NCI-H1092 (cell line): Measurements from ENCODE around the gene TMEM209.
"Not testable (repeated sequence)": the region's sequence is repeated elsewhere in the genome, so short reads cannot be mapped to it uniquely, and the experiment has no call there.

ENCODE experiments used
- DNase-seq: peaks from one replicate; lab custom pipeline; 2025; lab: John Stamatoyannopoulos, UW

TMEM209 gene

DNA sequence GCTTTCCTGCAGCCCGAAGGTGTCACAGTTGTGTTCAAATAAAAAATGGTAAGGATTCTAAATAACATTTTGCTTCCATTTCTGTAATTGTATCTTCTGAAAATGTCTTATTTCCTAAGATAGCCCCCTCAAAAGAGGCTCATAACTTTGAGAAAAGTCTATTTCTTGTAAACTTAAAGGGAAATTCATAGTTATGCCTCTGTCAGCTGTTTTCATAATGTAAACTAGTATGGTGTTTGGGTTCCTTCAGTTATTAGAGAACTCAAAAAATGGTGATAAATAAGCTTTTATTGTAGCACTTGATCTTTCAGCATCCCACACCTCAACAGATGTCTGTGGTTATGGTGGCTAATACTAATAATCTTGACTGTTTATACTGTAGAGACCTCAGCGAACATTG, 77.8 kb downstream of the TMEM209 start:
- no peak for DNase-seq

- not testable (repeated sequence) for DNase-seq
Measured at GRCh38 chr7:130126840-130127239, 78.4 kb downstream of the TMEM209 start.

- no peak for DNase-seq
Measured at GRCh38 chr7:130124711-130125110, 80.5 kb downstream of the TMEM209 start.

DNA sequence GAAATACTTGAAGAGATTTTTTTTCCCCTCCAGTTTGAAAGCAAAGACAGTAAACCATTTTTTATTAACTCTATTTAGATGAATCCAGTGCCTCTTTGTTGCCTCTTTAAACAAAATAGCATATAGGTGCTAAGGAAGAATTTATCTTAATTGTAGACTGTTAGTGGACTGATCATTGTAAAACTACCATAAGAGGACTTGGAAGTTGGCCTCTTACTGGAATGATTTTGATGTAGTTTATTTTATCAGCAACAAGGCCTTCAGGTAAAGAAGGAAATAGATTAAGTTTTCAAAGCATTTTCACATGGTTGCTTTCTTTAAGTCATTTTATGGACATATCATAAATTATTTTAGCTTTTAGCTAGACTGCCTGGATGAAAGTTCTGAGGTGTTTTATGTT, 81.7 kb downstream of the TMEM209 start:
- no peak for DNase-seq

DNA sequence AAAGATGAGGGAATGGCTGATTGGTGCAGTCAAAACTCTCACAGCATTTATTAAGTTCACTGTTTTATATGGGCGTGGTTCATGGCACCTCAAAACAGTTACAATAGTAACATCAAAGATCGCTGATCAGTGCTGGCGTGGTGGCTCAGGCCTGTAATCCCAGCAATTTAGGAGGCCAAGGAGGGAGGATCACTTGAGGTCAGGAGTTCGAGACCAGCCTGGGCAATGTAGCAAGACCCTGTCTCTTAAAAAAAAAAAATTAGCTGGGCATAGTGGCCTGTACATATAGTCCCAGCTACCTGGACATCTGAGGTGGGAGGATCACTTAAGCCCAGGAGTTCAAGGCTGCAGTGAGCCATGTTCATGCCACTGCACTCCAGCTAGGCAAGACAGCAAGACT, 86.4 kb downstream of the TMEM209 start:
- no peak for DNase-seq

DNA sequence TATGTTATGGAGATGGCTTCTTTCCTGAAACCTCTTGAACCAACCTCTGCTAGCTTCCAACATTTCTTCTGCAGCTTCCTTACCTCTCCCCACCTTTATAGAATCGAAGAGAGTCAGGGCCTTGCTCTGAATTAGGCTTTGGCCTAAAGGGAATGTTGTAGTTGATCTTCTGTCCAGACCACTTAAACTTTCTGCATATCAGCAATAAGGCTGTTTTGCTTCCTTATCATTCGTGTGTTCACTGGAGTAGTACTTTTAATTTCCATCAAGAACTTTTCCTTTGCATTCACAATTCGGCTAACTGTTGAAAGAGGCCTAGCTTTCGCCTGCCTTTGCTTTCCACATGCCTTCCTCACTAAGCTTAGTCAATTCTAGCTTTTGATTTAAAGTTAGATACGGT, 86.9 kb downstream of the TMEM209 start:
- DNase-seq = no peak

DNA sequence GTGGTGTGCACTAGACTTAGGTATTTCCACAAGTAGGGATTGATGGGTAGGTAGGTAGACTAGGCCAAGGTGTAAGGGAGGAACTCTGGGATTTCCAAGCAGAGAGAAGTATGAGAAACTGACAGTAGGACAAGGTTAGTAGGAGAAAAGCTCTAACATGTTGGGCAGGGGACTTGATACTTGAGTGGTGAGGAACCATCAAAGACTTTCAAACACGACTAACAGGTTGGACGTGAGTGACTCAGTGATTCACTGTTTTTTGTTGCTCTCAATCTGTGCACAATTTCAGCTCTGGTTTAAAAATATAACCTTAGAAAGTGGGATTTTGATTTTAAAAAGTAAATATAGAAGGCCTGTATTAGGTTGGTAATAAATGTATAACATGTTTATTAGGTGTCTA, 90.4 kb downstream of the TMEM209 start:
- no peak for DNase-seq
